Erythroblast (primary cell): ENCODE results near the gene FBXO41.

Source experiments
- DNase-seq, 2 experiments: peaks; one replicate each; lab custom pipeline; 2025; lab: John Stamatoyannopoulos, UW
- GATA1 ChIP-seq: IDR thresholded peaks from 2 replicates; pipeline ENCODE4 v1.6.1; 2011; ENCODE audit warnings: low read depth, mild to moderate bottlenecking, control low read depth, low read length, moderate library complexity
- POLR2A ChIP-seq: IDR thresholded peaks from 2 replicates; pipeline ENCODE4 v1.6.1; 2011; ENCODE audit warnings: mild to moderate bottlenecking, low read length

Gene FBXO41

GRCh38 chr2:73294239-73294638, 10.0 kb upstream of the FBXO41 start:
- no peak for DNase-seq
- no peak for TF ChIP-seq POLR2A

GRCh38 chr2:73293534-73294171, 9.4 kb upstream of the FBXO41 start, which contains the start of gene EGR4:
EGR4 (minus strand) TSS chr2:73293548; CDS start chr2:73293317, 231 bp downstream.
- TF ChIP-seq GATA1, result no peak
- no peak for TF ChIP-seq POLR2A
- DNase-seq, result peak; percentile 61 to 78

GRCh38 chr2:73292906-73293533, 8.7 kb upstream of the FBXO41 start:
- DNase-seq, result peak in 1 of 2 experiments; percentile 27
- no peak for TF ChIP-seq GATA1
- no peak for TF ChIP-seq POLR2A

DNA sequence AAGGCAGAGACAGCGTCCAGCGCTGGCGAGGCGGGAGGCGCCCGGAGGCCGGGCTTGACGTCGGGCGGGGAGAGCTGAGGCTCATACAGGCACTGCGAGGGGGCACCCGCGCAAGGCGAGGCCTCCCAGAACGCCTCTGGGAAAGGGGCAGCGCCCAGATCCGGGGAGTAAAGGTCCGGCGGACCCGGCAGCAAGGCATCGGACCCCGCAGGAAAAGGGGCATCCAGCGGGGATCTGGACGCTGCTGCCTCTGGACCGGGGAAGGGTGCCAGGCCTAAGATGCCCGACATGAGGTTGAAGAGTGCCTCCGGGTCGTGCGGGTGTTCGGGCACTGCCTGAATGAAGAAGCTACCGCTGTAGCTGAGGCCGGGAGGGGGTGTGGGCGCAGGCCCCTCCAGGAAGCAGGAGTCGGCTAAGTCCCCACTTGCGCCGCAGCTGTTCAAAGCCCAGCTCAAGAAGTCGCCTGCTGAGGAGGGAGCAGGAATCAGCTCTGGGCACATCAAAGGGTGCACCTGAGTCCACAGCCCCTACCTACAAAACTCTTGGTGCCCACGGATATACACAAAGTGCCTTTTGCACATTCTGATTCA, 8.1 kb upstream of the FBXO41 start:
- DNase-seq, result peak in 1 of 2 experiments; percentile 21
- TF ChIP-seq POLR2A (no peak), GATA1 (no peak)

DNA sequence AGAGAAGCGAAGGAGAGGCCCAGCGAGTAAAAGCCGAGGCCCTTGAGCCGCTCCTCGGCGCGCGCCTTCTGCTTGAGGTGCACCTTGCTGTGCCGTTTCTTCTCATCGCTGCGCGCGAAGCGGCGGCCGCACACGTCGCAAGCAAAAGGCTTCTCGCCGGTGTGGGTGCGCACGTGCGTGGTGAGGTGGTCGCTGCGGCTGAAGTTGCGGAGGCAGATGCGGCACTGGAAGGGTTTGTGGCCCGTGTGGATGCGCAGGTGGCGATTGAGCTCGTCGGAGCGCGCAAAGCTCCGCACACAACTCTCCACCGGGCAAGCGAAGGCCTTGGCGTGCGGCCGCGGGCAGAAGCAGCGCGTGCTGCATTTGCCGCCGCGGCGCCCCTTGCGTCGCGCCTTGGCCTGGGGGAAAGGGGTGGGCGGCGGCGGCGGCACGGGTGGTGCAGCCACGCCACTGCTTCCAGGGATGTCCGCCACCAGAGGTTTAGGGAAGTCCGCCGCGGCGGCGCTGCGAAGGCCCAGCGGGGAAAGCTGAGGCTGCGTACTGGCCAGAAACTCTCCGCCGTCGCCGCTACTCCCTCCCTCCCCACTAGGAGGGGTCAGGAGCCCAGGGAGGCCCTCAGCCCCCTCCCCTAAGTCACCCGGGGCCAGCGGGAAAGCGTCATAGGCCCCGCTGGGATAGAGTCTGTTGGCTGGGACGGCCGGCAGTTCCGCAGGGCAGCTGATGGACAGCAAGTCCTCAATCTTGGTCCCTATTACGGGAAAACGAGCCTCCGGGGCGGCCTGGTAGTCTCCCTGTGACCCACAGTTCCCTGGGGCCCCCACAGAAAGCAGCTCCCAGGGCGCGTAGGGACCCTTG, 7.4 kb upstream of the FBXO41 start:
- TF ChIP-seq POLR2A (no peak), GATA1 (no peak)
- peak in 1 of 2 experiments; percentile 23 for DNase-seq

DNA sequence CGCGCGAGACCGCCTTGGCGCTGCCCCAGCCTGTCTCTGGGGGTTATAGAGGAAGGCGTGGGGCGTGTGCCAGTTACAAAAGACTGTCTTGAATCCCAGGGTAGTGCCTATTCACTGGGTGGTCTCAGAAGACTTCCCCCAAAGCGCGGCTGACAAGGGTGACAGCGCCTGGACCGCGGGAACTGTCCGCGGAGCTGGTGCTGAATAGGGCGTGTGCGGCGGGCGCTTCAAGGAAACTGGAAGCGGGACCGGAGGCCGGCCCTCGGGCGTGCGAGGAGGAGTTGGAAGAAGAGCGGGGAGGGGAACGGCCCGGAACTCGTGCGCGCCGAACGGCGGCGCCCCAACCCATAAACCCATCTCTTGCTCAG, 6.8 kb upstream of the FBXO41 start:
- peak; percentile 68 for DNase-seq
- TF ChIP-seq GATA1 (no peak), POLR2A (no peak)

- no peak for TF ChIP-seq POLR2A
- no peak for TF ChIP-seq GATA1
- DNase-seq, result peak; percentile 46 to 52
These were observed 6.0 kb upstream of the FBXO41 start for GRCh38 chr2:73290049-73290839.

DNA sequence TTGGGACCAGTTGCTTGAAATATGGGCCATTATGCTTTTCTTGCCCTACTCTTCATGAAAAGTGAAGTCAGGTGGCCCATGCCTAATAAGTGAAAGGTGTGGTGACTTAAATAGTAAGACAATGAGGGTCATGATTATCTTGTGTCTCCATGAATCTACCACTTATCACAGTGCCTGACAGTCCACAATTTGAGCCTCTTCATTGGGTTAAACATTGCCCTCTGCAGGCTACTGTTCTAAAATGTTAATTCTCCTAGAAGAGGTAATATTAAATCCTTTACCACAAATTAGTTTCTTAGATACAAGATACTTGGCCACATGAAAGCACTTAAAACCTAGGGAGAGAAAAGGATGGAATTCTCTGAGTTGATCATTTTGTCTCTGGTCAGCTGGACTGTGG, 5.0 kb upstream of the FBXO41 start:
- no peak for DNase-seq
- TF ChIP-seq GATA1, result no peak
- no peak for TF ChIP-seq POLR2A

DNA sequence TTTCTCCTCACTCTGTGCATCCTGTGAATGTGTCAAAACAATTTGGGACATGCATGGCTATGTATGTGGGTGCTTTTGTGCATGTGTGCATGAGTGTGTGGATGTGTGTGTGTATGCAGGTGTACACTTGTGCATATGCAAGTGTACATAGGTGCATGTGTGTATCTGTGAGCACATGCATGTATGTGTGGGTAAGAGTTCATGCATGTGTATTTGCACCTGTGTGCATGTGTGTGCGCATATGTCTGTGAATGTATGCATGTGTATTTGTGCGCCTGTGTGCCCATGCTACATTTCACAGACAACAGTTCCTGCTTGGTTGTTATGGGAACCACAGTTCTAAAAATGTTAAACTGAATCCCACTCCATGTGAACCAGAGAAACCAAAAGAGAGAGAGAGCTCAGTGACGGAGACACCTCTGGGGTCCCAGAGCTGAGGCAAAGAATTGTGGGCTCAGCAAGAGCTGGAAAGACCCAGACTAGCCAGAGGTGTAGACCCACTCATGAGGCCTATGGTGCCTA, 1.9 kb upstream of the FBXO41 start:
- TF ChIP-seq POLR2A (no peak), GATA1 (no peak)
- no peak for DNase-seq

GRCh38 chr2:73285159-73285739, 971 bp upstream of the FBXO41 start:
- peak in 1 of 2 experiments; percentile 5 for DNase-seq
- no peak for TF ChIP-seq GATA1
- TF ChIP-seq POLR2A, result no peak

DNA sequence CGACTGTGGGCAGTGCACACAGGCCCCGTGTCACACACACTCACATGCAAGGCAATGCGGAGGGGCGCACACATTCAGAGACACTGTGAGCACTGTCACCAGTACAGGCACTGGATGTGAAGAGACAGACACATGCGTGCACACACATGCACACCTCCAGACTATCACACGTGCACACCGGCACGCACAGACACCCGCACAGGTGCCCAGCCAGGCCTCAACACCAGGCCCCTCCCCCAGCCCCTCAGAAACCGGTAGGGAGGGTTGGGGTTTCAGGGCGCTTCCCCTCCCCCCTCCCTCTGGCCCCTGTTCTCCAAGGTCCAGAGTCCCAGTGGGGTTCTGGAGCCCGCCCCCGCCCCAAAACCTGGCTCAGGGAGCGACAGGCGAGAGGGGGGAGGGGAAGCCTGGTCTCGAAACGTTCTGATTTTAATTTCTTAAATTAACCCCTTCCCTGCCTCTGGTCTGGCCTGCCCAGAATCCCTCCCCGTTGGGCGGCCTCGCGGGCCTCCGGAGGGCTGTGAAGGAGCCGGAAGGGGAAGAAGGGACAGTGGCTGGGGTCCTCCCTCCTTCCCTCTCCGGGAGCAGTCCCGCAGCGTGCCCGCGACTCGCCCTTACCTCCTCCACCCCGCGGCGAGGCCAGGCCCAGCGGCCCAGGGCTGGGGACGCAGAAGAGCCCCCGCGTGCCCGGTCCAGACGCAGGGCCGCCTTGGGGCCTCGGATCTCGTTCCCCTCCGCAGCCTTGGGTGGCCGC, 558 bp downstream of the FBXO41 start:
- DNase-seq, result no peak
- TF ChIP-seq POLR2A, result no peak
- no peak for TF ChIP-seq GATA1

DNA sequence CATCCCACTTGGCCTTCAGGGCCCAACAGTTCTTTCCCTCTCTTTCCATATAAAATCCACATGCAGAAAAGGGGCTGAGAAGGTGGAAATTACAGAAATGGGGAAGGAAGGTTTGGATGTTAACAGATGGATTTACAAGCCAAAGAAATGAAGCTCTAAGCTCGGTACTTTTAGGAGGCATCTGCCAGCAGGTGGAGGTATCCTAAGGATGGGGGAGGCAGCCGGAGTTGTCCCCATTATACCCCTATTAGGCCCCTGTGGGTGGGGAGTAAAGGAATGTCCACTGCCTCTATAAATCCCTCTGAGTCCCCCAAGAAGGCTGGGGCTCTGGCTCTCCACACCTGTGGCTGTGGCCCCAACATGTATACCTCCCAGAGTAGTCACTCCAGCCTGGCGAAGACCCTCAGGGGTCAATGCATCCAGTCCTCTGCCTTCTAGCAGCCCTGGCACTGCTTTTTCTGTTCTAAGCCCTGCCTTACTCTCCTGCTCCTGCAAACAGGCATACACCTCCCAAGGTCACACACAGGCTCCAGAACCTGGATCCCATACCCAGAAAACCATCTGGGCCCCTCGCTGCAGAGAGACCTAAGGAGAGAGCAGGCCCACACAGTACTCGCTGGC, 1.2 kb downstream of the FBXO41 start:
- DNase-seq, result no peak
- TF ChIP-seq POLR2A (no peak), GATA1 (no peak)

- DNase-seq, result no peak
- TF ChIP-seq POLR2A, result no peak
These were observed 3.0 kb downstream of the FBXO41 start for GRCh38 chr2:73281244-73281643.
